ENCODE data around the gene ZNF488. TPM values are rescaled to one million over a fixed set of nuclear protein-coding genes. Genes with fewer than 3 reads are reported as not detected.
A peak's percentile ranks its signal among the peaks of the same experiment; 100 is the strongest.

The ZNF488 gene
- total and polyA plus RNA-seq, 9 donors, result 0.15 to 0.57 (median 0.25) TPM

- no peaks in the 10 kb centered on the region for H3K27me3 ChIP-seq
- H3K4me3 ChIP-seq, result no peak overlapping the region
- peak in 1 of 5 donors; percentile 8 for DNase-seq
- WGBS, 3 donors, result 73 to 82% (median 74%) methylated on average over 5 of the region's 5 CpGs
- no peaks in the 10 kb centered on the region for H3K4me1 ChIP-seq (ENCODE audit: insufficient read depth)
- no peak for TF ChIP-seq CTCF (IDR thresholded peaks at IDR 0.05)
- no peak for TF ChIP-seq POLR2A (IDR thresholded peaks at IDR 0.05)
- TF ChIP-seq EP300 (IDR thresholded peaks at IDR 0.05), result no peak
- no peaks in the 10 kb centered on the region for H3K9me3 ChIP-seq
- H3K27ac ChIP-seq, result no peak overlapping the region
- no peaks in the 10 kb centered on the region for H3K36me3 ChIP-seq
- intact Hi-C loops (cut with DNase I), result no loop called here
These were observed 57.7 kb downstream of the ZNF488 start for GRCh38 chr10:47326306-47326926.

- DNase-seq, result peak in 1 of 5 donors; percentile 16
- H3K4me3 ChIP-seq, result no peak overlapping the region
- H3K4me1 ChIP-seq (ENCODE audit: insufficient read depth), result no peaks in the 10 kb centered on the region
- no peak overlapping the region for H3K27ac ChIP-seq
- WGBS, 3 donors, result 91 to 93% (median 91%) methylated on average over 30 of the region's 30 CpGs
- H3K9me3 ChIP-seq, result no peaks in the 10 kb centered on the region
- TF ChIP-seq CTCF (IDR thresholded peaks at IDR 0.05) (no peak), EP300 (IDR thresholded peaks at IDR 0.05) (no peak), POLR2A (IDR thresholded peaks at IDR 0.05) (no peak)
- H3K36me3 ChIP-seq, result no peaks in the 10 kb centered on the region
- intact Hi-C loops (cut with DNase I), result no loop called here
- no peaks in the 10 kb centered on the region for H3K27me3 ChIP-seq
These were observed 58.5 kb downstream of the ZNF488 start for GRCh38 chr10:47325303-47326291.

- TF ChIP-seq CTCF (IDR thresholded peaks at IDR 0.05), result no peak
- no peak for TF ChIP-seq EP300 (IDR thresholded peaks at IDR 0.05)
- TF ChIP-seq POLR2A (IDR thresholded peaks at IDR 0.05), result no peak
- DNase-seq, result no peak
- no peaks in the 10 kb centered on the region for H3K27me3 ChIP-seq
- H3K36me3 ChIP-seq, result no peaks in the 10 kb centered on the region
- intact Hi-C loops (cut with DNase I), result no loop called here
- H3K4me3 ChIP-seq, result no peak overlapping the region
- 54 to 58% (median 56%) methylated on average over 5 of the region's 5 CpGs for WGBS, 3 donors
- no peak overlapping the region for H3K27ac ChIP-seq
- H3K9me3 ChIP-seq, result no peaks in the 10 kb centered on the region
- H3K4me1 ChIP-seq (ENCODE audit: insufficient read depth), result no peaks in the 10 kb centered on the region
These were observed 60.3 kb downstream of the ZNF488 start for GRCh38 chr10:47323636-47324296.

- H3K4me3 ChIP-seq, result no peak overlapping the region
- 45 to 61% (median 52%) methylated on average over 1 of the region's 1 CpG for WGBS, 3 donors
These were observed 61.0 kb downstream of the ZNF488 start for GRCh38 chr10:47323087-47323486.

More at GRCh38 chr10:47323087-47323486, 61.0 kb downstream of the ZNF488 start:
- no peaks in the 10 kb centered on the region for H3K36me3 ChIP-seq
- DNase-seq, result no peak
- intact Hi-C loops (cut with DNase I), result no loop called here
- no peak for TF ChIP-seq POLR2A (IDR thresholded peaks at IDR 0.05)
- no peak for TF ChIP-seq CTCF (IDR thresholded peaks at IDR 0.05)
- no peak for TF ChIP-seq EP300 (IDR thresholded peaks at IDR 0.05)
- no peaks in the 10 kb centered on the region for H3K27me3 ChIP-seq
- no peaks in the 10 kb centered on the region for H3K9me3 ChIP-seq
- H3K4me1 ChIP-seq (ENCODE audit: insufficient read depth), result no peaks in the 10 kb centered on the region
- H3K27ac ChIP-seq, result no peak overlapping the region

All from ovary (tissue), 9 donors.